IMR-90 (cell line): ENCODE data around the gene TENM3. TPM values are rescaled to one million over a fixed set of nuclear protein-coding genes. Genes with fewer than 3 reads are reported as not detected.
A peak's percentile ranks its signal among the peaks of the same experiment; 100 is the strongest.

Experiments used
- ATAC-seq: fragments of 200-7000 bp; cut with Tn5 transposase; 2 replicates; pipeline ENCODE4 v1.9.1; 2020; ENCODE audit warnings: low read depth, mild to moderate bottlenecking, moderate library complexity
- BruUV-seq: library from RNA; stranded (reverse); fragments of 400-500 nt; replicated peaks from 2 replicates; lab custom pipeline; 2021; lab: Mats Ljungman, UMichigan
- CTCF ChIA-PET: fragments of 300-600 bp; formaldehyde crosslinking; extraction: SDS; loops from one replicate; lab custom pipeline; 2021; ENCODE audit warnings: antibody characterized with exemption; lab: Yijun Ruan, JAX
- POLR2A ChIA-PET: fragments of 300-600 bp; sonication (Branson Sonifier 250); formaldehyde crosslinking; loops from one replicate; lab custom pipeline; 2022; ENCODE audit warnings: antibody characterized with exemption; ENCODE audit not compliant: unreplicated experiment; lab: Charles Lee
- DNase-seq: peaks from one replicate; pipeline ENCODE4 v3.0.0; 2013
- H2AFZ ChIP-seq: replicated peaks from 2 replicates; pipeline ENCODE3; 2013; ENCODE audit warnings: low read length, mild to moderate bottlenecking; ENCODE audit not compliant: poor library complexity
- H2AK5ac ChIP-seq: 2 replicates; pipeline ENCODE4 v1.6.1; 2013; ENCODE audit warnings: low read depth, low read length, inconsistent platforms
- H2AK9ac ChIP-seq: replicated peaks from 2 replicates; pipeline ENCODE3; 2013; ENCODE audit warnings: mild to moderate bottlenecking, low read depth, low read length, moderate library complexity; ENCODE audit not compliant: poor library complexity
- H2BK120ac ChIP-seq: 2 replicates; pipeline ENCODE4 v1.6.1; 2013; ENCODE audit warnings: low read depth, low read length, inconsistent platforms
- H2BK15ac ChIP-seq: 3 replicates; pipeline ENCODE4 v1.6.1; 2013; ENCODE audit warnings: low read depth, low read length, inconsistent platforms
- H2BK20ac ChIP-seq: 2 replicates; pipeline ENCODE4 v1.6.1; 2013; ENCODE audit warnings: low read depth, mild to moderate bottlenecking, inconsistent platforms, low read length, moderate library complexity
- H2BK5ac ChIP-seq: 2 replicates; pipeline ENCODE4 v1.6.1; 2013; ENCODE audit warnings: mild to moderate bottlenecking, low read depth, low read length, inconsistent platforms; ENCODE audit not compliant: poor library complexity, severe bottlenecking
- H3K14ac ChIP-seq: replicated peaks from 2 replicates; pipeline ENCODE4 v1.6.1; 2013; ENCODE audit warnings: low read depth, low read length, inconsistent platforms
- H3K18ac ChIP-seq: 2 replicates; pipeline ENCODE4 v1.6.1; 2013; ENCODE audit warnings: low read depth, low read length, control low read depth
- H3K23ac ChIP-seq: 2 replicates; pipeline ENCODE4 v1.6.1; 2013; ENCODE audit warnings: low read depth, low read length, inconsistent platforms
- H3K27ac ChIP-seq: 2 replicates; pipeline ENCODE4 v1.5.1; 2013; ENCODE audit warnings: mild to moderate bottlenecking, control low read depth, low read length; ENCODE audit not compliant: insufficient read depth
- H3K27me3 ChIP-seq: 2 replicates; pipeline ENCODE4 v1.6.1; 2013; ENCODE audit warnings: low read length; ENCODE audit not compliant: control insufficient read depth, insufficient read depth
- H3K36me3 ChIP-seq: 2 replicates; pipeline ENCODE4 v1.6.1; 2013; ENCODE audit warnings: low read length, mixed read lengths; ENCODE audit not compliant: control insufficient read depth, insufficient read depth
- H3K4ac ChIP-seq: 2 replicates; pipeline ENCODE4 v1.6.1; 2013; ENCODE audit warnings: low read depth, low read length, inconsistent platforms
- H3K4me1 ChIP-seq: 2 replicates; pipeline ENCODE4 v1.6.1; 2013; ENCODE audit warnings: low read length, mixed read lengths; ENCODE audit not compliant: control insufficient read depth, insufficient read depth
- H3K4me2 ChIP-seq: 2 replicates; pipeline ENCODE4 v1.6.1; 2013; ENCODE audit warnings: low read depth, mild to moderate bottlenecking, control low read depth, low read length, moderate library complexity
- H3K4me3 ChIP-seq: 2 replicates; pipeline ENCODE4 v1.5.1; 2013; ENCODE audit warnings: low read depth, mild to moderate bottlenecking, control low read depth, low read length, moderate library complexity; ENCODE audit not compliant: insufficient read depth
- H3K56ac ChIP-seq: 2 replicates; pipeline ENCODE4 v1.6.1; 2013; ENCODE audit warnings: low read length, inconsistent platforms; ENCODE audit not compliant: insufficient read depth; ENCODE audit errors: extremely low read depth
- H3K79me1 ChIP-seq, 2 experiments: 2 replicates each; pipeline ENCODE4 v1.6.1; 2013; ENCODE audit warnings: low read length in 2 of 2, inconsistent platforms in 1 of 2, low read depth in 1 of 2
- H3K9ac ChIP-seq: 2 replicates; pipeline ENCODE4 v1.6.1; 2013; ENCODE audit warnings: low read depth, low read length, control low read depth
- H3K9me1 ChIP-seq: 2 replicates; pipeline ENCODE4 v1.6.1; 2013; ENCODE audit warnings: low read length, inconsistent platforms; ENCODE audit not compliant: insufficient read depth
- H3K9me3 ChIP-seq: 2 replicates; pipeline ENCODE4 v1.6.1; 2013; ENCODE audit warnings: low read length; ENCODE audit not compliant: control insufficient read depth, insufficient read depth
- H4K20me1 ChIP-seq: 2 replicates; pipeline ENCODE4 v1.6.1; 2013; ENCODE audit warnings: low read length, inconsistent platforms; ENCODE audit not compliant: insufficient read depth
- H4K5ac ChIP-seq: 2 replicates; pipeline ENCODE4 v1.6.1; 2013; ENCODE audit warnings: mild to moderate bottlenecking, low read depth, low read length, control low read depth
- H4K8ac ChIP-seq, 2 experiments: 2 replicates each; pipeline ENCODE4 v1.6.1; 2013; ENCODE audit warnings: low read depth in 2 of 2, low read length in 2 of 2, control low read depth in 1 of 2, inconsistent platforms in 1 of 2
- H4K91ac ChIP-seq: 2 replicates; pipeline ENCODE4 v1.6.1; 2013; ENCODE audit warnings: low read depth, low read length, inconsistent platforms; ENCODE audit not compliant: insufficient read depth
- MAFK ChIP-seq: IDR thresholded peaks from 2 replicates; pipeline ENCODE4 v1.6.1; 2012; ENCODE audit warnings: low read depth, low read length, improper control_type of control experiment
- MAZ ChIP-seq: IDR thresholded peaks from 2 replicates; pipeline ENCODE4 v1.6.1; 2012; ENCODE audit warnings: low read depth, mild to moderate bottlenecking, low read length, improper control_type of control experiment, moderate library complexity, borderline replicate concordance
- WGBS, 2 experiments: methylation state at CpG; one replicate each; pipeline versions ENCODE4 v1.1.5 to v1.1.7; 2013; ENCODE audit warnings: missing lambda C conversion rate in 2 of 2; ENCODE audit not compliant: insufficient read length in 1 of 2; ENCODE audit errors: extremely low coverage in 2 of 2; 5-methylcytosine and 5-hydroxymethylcytosine counted together
- dilution Hi-C: fragments of 300-500 bp; cut with HindIII; formaldehyde crosslinking; loops from one replicate; pipeline ENCODE4 v1.14.3; 2018; ENCODE audit warnings: low sequenced_read_pairs; ENCODE audit not compliant: unreplicated experiment
- in situ Hi-C: fragments of 300-500 bp; cut with MboI; formaldehyde crosslinking; loops from 3 replicates; pipeline ENCODE4 v1.14.3; 2019; ENCODE audit warnings: low sequenced_read_pairs, inconsistent platforms, mixed read lengths
- intact Hi-C: fragments of 100-400 bp; cut with micrococcal nuclease; formaldehyde crosslinking; loops from 2 replicates; pipeline ENCODE4 v1.10.0; 2022
- polyA plus RNA-seq, 3 experiments: library from polyadenylated mRNA; depleted of rRNA; stranded (reverse); fragments of >200 nt; gene quantifications; 2 replicates each; pipeline ENCODE4 v1.2.3, GENCODE V29; 2012; ENCODE audit warnings: low replicate concordance in 1 of 3
- total RNA-seq: library from RNA; depleted of rRNA; stranded (reverse); fragments of >200 nt; gene quantifications from 2 replicates; pipeline ENCODE4 v1.2.3, GENCODE V29; 2012

TENM3 gene
- total and polyA plus RNA-seq, 2 of the 4 experiments (the other 2 are of a cell fraction) = 29.9 to 173 TPM

GRCh38 chr4:182303847-182304246, 60.6 kb downstream of the TENM3 start:
- TF ChIP-seq MAFK (peak; percentile 85), MAZ (no peak)
- dilution Hi-C loops = no loop called here
- H3K4me1 ChIP-seq = peaks cover 2% of the 10 kb centered on the region
- H3K23ac ChIP-seq = no peak overlapping the region
- no peak overlapping the region for H3K4me3 ChIP-seq
- no peak overlapping the region for H4K8ac ChIP-seq
- CTCF ChIA-PET = interaction anchor here (0.5 kb wide), 1 partner anchor 29 kb away, joined by 3 read pairs; no protein-coding TSS in a partner anchor
- no peak overlapping the region for H2BK120ac ChIP-seq
- no peak overlapping the region for H3K4ac ChIP-seq
- H2AK5ac ChIP-seq = no peak overlapping the region
- no peak overlapping the region for H3K9ac ChIP-seq
- H2AFZ ChIP-seq = no peak overlapping the region
- DNase-seq (no peak), ATAC-seq (no peak)
- BruUV-seq = no TSS peak
- no peak overlapping the region for H3K56ac ChIP-seq
- no peaks in the 10 kb centered on the region for H4K20me1 ChIP-seq
- no peak overlapping the region for H2AK9ac ChIP-seq
- no peak overlapping the region for H3K14ac ChIP-seq
- WGBS, 2 experiments = no CpG with 5 or more reads among the region's 5 CpGs
- no peak overlapping the region for H4K91ac ChIP-seq
- POLR2A ChIA-PET = no interaction called here
- peaks cover 0 to under 1% of the 10 kb centered on the region in 2 experiments; a peak in 1 of 4 replicates for H3K79me1 ChIP-seq
- no peaks in the 10 kb centered on the region for H3K9me3 ChIP-seq
- H3K4me2 ChIP-seq = no peak overlapping the region
- no peak overlapping the region for H3K27ac ChIP-seq
- H2BK20ac ChIP-seq = no peak overlapping the region
- H3K18ac ChIP-seq = no peak overlapping the region
- H2BK5ac ChIP-seq = no peak overlapping the region
- intact Hi-C loops = no loop called here
- H3K36me3 ChIP-seq = no peaks in the 10 kb centered on the region
- H3K27me3 ChIP-seq = no peaks in the 10 kb centered on the region
- H3K9me1 ChIP-seq = no peaks in the 10 kb centered on the region; the same call in 1 of the 2 replicates
- no peak overlapping the region for H4K5ac ChIP-seq
- in situ Hi-C loops = no loop called here
- H2BK15ac ChIP-seq = no peak overlapping the region
